Measurements from ENCODE around the gene TBX10. TPM values are rescaled to one million over a fixed set of nuclear protein-coding genes. Genes with fewer than 3 reads are reported as not detected.

TBX10 gene
- total RNA-seq, 4 donors from 2014 or later: not detected

- Histone ChIP-seq H3K36me3 (no peaks in the 10 kb centered on the region), H3K4me3 (replicated peaks in 1 of 3) (no peak overlapping the region), H3K4me1 (peaks cover 0 to 6% of the 10 kb centered on the region in 2 donors), H3K27ac (no peak overlapping the region), H3K9me3 (no peaks in the 10 kb centered on the region), H3K27me3 (no peaks in the 10 kb centered on the region)
- intact Hi-C loops (cut with DNase I): no loop called here
- no peak for DNase-seq
- whole genome bisulfite sequencing, 2 donors: 79 to 82% methylated on average over 12 to 14 of the region's 20 CpGs
- no peak for TF ChIP-seq POLR2A (IDR thresholded peaks at IDR 0.05)
- TF ChIP-seq CTCF (IDR thresholded peaks at IDR 0.05): no peak
These were observed 27.3 kb upstream of the TBX10 start for GRCh38 chr11:67666676-67667489.

- no peak for DNase-seq
- Histone ChIP-seq H3K27me3 (no peaks in the 10 kb centered on the region), H3K9me3 (no peaks in the 10 kb centered on the region), H3K4me1 (peaks cover 0 to 6% of the 10 kb centered on the region in 2 donors), H3K36me3 (no peaks in the 10 kb centered on the region), H3K4me3 (replicated peaks in 1 of 3) (no peak overlapping the region), H3K27ac (no peak overlapping the region)
- no peak for TF ChIP-seq CTCF (IDR thresholded peaks at IDR 0.05)
- no peak for TF ChIP-seq POLR2A (IDR thresholded peaks at IDR 0.05)
- intact Hi-C loops (cut with DNase I): no loop called here
- 84 to 95% methylated on average over 3 to 7 of the region's 11 CpGs for WGBS, 2 donors
These were observed 26.7 kb upstream of the TBX10 start for GRCh38 chr11:67666303-67666645.

GRCh38 chr11:67665541-67666302 lies 26.2 kb upstream of the TBX10 start:
- no peak overlapping the region for H3K27ac ChIP-seq
- H3K4me3 ChIP-seq (replicated peaks in 1 of 3): no peak overlapping the region
- H3K36me3 ChIP-seq: no peaks in the 10 kb centered on the region
- DNase-seq: peak; percentile 17 to 23
- intact Hi-C loops (cut with DNase I): no loop called here
- TF ChIP-seq POLR2A (IDR thresholded peaks at IDR 0.05) (no peak), CTCF (IDR thresholded peaks at IDR 0.05) (peak in 2 of 6 experiments; percentile 16 to 24)
- H3K27me3 ChIP-seq: no peaks in the 10 kb centered on the region
- 74% methylated on average over 14 to 17 of the region's 24 CpGs for WGBS, 2 donors
- peaks cover 0 to 6% of the 10 kb centered on the region in 2 donors for H3K4me1 ChIP-seq
- H3K9me3 ChIP-seq: no peaks in the 10 kb centered on the region

- no peaks in the 10 kb centered on the region for H3K9me3 ChIP-seq
- peaks cover 0 to 6% of the 10 kb centered on the region in 2 donors for H3K4me1 ChIP-seq
- H3K27ac ChIP-seq: no peak overlapping the region
- no peaks in the 10 kb centered on the region for H3K36me3 ChIP-seq
- TF ChIP-seq POLR2A (IDR thresholded peaks at IDR 0.05): no peak
- TF ChIP-seq CTCF (IDR thresholded peaks at IDR 0.05): no peak
- intact Hi-C loops (cut with DNase I): no loop called here
- no peaks in the 10 kb centered on the region for H3K27me3 ChIP-seq
- no peak for DNase-seq
- WGBS, 2 donors: 74 to 86% methylated on average over 6 to 27 of the region's 33 CpGs
- H3K4me3 ChIP-seq (replicated peaks in 1 of 3): no peak overlapping the region
These were observed 25.4 kb upstream of the TBX10 start for GRCh38 chr11:67664696-67665540.
